ENCODE data around the gene NAT10.
"Not testable (repeated sequence)": the region's sequence is repeated elsewhere in the genome, so short reads cannot be mapped to it uniquely, and the experiment has no call there.

Gene NAT10

DNA sequence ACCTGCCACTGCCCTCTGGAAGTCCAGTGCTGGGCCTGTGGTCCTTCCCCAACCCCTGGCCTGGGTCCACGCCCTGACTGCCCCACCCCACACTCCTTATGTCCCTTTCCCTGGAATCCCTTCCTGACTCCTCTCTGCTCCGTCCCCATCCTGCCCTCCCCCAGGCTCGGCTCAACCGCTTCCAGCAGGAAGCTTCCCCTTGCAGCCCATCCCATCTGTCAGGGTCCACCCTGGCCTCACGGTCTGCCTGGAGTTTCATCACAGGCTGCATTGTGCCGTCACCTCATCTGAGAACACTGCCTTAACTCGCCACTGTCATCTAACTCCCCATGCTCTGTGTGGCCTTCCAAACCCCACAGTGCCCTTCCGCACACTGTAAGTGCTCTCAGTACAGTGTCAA lies 64.3 kb downstream of the NAT10 start:
- DNase-seq, result no peak

DNA sequence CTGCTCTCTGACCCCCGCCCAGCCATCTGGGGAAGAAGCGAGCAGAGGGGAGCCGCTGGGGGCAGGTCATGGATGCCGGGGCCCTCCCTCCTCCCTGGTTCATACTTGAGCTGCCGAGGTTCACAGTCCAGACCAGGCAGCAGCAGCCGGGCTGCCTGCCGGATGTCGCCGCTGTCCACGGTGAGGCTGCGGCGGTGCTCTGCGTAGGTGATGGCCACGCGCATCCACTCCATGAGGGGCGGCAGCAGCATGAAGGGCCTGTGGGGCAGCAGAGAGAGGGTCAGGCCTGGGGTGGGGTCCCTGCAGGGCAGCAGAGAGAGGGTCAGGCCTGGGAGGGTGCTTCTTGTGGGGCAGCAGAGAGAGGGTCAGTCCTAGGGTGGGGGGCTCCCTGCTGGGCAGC lies 67.6 kb downstream of the NAT10 start:
- no peak for DNase-seq

DNA sequence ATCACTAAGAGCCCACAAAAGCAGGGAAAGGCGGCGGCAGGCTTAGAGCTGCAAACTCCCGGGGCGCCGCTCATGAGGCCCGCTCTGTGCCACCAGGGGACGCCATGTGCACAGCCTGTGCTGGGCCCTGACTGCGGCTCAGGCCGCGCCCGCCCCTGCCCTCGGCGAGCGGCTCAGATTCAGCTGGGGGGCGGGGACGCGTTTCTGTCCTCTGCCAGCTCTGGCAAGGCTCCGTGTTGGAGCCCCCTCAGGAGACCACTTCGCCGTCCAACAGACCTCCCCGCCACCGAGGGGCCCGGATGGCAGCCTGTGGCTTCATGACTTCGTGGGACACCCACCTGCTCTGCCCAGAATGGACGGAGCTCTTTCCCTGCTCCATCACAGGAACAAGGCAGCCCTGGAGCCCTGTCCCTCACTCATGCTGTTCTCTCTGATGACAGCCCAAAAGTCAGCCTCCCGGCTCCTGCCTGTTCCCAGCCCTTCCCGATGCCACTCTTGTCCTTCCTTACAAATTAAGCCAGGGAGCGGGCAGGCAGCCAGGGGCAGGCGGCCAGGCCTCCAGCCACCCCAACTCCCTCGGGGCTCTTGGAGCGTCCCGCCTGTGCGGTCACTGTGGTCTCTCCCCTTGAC lies 69.1 kb downstream of the NAT10 start:
- no peak for DNase-seq

GRCh38 chr11:34175284-34176019 lies 70.0 kb downstream of the NAT10 start:
- no peak for DNase-seq

GRCh38 chr11:34176751-34177209 lies 71.4 kb downstream of the NAT10 start:
- DNase-seq, result no peak

DNA sequence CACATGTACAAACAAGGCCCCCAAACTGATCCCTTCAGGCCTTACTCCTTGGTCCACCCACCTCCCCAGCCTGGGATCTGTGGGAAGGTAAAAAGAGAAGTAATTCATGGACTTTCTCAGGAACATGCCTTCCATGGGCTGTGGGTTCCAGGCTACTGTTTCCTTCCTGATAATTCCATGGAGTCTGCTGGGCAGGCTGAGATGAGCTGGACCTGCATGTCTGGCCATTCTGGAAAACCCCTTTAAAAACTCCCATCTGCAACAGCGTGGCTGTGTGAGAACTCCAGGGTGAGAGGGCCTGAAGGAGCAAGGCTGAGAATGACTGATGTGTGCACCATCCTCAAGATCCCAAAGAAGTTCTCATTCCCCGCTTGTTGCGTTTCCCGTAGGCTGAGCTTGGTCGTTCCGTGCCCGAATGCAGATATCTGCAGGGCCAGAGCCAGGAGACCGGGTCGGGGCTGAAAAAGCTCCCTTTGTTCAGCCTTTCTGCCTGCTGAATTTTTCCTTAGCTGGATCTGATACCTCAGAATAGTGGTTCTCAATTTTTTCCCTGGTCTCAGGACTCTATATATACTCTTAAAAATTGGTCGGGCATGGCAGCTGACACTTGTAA lies 72.9 kb downstream of the NAT10 start:
- DNase-seq, result no peak

DNA sequence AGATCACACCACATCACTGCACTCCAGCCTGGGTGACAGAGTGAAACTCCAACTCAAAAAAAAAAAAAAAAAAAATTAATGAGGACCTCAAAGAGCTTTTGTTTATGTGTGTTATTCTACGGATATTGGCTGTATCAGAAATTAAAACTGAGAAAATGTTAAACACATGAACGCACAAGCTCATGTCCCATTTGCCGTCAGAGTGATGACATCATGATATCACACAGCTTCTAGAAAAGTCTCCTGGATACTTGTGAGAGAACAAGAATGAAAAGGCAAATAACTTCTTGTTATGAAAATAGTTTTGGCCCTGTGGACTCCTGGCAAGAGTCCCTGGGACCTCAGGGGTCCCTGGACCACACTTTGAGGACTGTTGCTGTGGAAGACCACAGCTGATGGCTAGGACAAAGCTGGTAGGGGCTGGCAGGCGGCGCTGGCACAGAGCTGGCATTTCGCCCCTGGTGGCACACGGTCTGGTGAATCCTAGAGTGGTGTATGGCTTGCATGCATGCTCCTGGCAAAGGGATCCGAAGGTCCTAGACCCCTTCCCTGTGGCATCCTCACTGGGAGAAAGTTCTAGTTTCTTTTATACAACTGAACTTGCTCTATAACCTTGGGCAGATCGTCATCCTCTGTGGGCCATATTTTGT lies 73.7 kb downstream of the NAT10 start:
- DNase-seq, result no peak

- DNase-seq, result no peak
Measured at GRCh38 chr11:34180040-34180813, 74.8 kb downstream of the NAT10 start.

- not testable (repeated sequence) for DNase-seq
Measured at GRCh38 chr11:34180814-34181165, 75.4 kb downstream of the NAT10 start.

DNA sequence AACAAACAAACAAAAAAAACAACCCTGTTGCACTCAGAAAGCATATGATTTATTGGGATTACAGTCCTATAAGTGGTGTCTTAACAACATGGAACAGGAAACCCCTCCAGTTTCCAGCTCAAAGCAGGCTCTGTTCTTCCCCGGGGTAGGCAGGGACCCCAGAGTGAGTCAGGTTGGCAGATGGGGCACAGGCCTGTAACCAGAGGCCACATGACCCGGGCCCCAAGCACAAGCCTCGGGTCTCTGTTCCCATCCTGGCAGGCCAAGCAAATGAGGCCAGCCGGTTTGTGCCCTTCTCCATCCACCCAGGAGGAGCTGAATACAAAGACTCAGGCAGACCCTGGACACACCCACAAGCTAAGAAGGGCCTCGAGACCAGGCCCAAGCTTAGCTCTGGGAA lies 75.8 kb downstream of the NAT10 start:
- no peak for DNase-seq

DNA sequence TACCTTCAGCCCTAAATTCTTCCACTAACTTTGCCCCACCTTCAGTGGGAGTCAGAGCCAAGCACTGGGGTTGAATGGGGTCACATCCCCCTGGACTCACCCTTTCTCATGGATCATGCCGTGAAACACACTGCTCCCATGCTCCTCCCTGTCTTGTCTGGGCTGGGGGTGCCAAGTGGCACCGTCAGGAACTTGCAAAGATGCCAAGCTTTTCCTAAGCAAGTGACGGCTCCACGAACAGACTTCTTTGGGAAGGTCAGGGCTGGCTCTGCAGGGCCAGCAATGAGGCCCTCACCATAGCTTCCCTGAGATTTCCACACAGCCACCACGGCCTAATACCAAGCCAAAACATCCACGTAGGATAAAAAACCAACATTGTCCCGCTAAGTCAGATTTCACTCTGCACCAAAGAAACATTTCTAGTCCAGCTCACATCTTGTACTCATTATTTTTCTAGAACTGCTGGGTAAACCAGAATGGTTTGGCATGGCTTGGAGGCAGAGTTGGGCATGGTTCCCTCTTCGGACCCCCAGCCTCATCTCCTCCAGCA lies 76.5 kb downstream of the NAT10 start:
- no peak for DNase-seq

DNA sequence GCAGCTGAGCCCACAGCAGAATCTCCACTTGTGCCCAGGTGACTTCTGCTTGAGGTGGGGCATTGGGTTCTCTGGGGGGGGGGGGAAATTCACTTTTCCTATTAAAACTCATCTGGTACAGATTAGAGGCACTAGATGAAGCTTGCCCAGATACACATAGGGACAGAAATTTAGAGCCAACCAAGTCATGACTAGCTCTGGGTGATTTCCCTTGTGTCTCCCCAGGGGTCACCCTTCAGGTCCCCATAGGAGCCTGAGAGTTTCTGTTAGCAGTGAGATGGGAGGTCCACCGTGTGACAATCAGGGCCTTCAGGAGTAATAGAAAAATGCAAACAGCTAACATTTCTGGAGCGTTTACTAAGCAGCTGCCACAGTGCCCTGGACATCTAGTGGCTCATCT lies 77.0 kb downstream of the NAT10 start:
- no peak for DNase-seq

DNA sequence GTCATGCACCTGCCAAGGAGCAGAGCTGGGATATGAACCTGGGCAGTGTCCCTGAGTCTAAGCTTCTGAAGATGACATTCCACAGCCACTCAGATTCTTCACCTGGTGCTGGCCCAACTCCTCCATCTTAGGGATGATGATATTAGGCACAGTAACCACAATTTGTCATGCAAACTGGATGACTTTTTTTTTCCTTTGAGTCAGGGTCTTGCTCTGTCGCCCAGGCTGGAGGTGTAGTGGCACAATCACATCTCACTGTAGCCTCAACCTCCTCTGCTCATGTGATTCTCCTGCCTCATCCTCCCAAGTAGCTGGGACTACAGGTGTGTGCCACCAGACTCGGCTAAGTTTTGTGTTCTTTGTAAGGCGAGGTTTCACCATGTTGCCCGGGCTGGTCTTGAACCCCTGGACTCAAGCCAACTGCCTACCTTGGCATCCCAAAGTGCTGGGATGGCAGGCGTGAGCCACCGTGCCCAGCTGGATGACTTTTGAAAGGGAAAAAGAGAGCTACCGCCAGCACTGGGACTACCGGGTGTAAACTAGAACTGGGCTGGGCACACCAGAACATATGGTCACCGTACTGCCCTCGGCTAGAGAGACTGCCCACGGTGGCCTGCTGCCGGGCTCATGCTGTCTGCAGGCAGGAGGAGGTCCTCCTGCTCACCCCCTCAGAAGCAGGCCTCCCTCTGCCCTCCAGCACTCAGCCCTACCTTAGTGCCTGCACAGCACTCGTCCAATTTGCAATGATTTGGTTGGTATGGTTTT lies 77.7 kb downstream of the NAT10 start:
- DNase-seq, result no peak

GRCh38 chr11:34183848-34184391 lies 78.5 kb downstream of the NAT10 start:
- no peak for DNase-seq

GRCh38 chr11:34184505-34185015 lies 79.1 kb downstream of the NAT10 start:
- DNase-seq, result no peak

DNA sequence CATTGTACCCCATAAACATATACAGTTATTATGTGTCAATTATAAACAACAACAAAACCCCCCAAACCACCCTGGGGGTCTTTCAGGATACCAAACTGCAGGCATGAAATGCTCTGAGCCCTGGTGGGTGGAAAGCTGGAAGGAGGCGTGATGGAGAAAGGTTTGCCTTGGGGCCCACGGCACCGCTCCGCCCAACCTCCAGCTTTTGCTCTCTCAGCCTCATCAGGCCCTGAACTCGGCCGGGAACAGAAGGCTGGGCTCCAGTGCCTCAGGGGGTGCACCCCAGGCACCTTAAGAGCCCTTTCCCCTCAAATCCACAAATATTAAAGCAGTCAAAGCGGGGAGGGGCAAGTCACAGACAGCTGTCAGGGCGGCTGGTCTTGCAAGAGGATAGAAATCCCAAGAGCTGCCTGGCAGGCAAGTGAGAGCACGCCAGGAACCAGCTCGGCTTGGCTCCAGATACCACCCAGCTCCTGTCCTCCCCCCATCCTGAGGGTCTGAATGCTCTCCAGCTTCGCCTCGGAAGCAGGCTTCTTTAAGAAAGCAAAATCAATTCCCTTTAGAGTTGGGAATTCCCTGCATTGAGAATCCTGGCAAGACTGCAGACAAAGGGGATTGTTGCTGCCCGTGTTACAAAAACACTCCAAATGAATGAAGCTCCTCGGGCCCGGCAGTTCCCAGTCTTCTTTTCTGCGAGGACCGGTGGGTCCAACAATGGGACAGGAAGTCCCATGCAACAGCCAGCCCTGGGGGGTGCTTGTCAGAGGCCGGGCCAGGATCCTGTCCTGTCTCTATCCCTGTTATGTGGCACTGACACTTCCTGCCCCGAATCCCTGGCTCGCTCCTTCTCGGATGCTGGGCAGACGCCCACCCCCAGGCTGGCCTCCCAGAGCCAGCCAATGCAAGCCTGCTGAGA lies 80.8 kb downstream of the NAT10 start:
- no peak for DNase-seq

DNA sequence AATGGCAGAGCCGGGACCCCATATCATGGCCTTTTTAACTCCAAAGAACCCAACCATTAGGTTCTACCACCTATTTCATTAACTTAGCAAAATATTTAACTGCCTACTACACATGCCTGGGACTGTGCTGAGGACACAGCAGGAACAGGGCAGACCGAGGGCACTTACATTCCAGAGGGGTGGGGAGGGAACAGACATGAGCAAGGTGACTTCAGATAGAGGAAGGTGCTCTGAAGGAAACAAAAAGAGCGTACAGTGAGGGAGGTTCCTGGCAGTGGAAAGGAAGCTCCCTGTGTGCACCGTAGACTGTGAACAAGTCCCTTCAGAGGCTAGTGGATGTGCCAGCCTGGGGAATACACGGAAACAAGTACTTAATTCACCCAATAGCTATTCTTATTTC lies 82.8 kb downstream of the NAT10 start:
- DNase-seq, result no peak

GRCh38 chr11:34189191-34189590 lies 83.8 kb downstream of the NAT10 start:
- no peak for DNase-seq

GRCh38 chr11:34190192-34191139 lies 85.0 kb downstream of the NAT10 start:
- DNase-seq, result no peak

All from DMS 273 treated with DMSO at 0.1 percent for 48 hours (cell line).